Omental fat pad (tissue), 4 donors: ENCODE measurements around the gene LCN12. TPM values are rescaled to one million over a fixed set of nuclear protein-coding genes. Genes with fewer than 3 reads are reported as not detected.

Source experiments
- ATAC-seq: fragments of 150-250 bp; one replicate; pipeline ENCODE4 v1.9.1; 2016; ENCODE audit warnings: mild to moderate bottlenecking, moderate library complexity; ENCODE audit not compliant: low FRiP score
- DNase-seq: peaks from one replicate; pipeline ENCODE4 v3.0.0-alpha.2; 2019; ENCODE audit warnings: low spot score
- CTCF ChIP-seq, 3 donors: fragments of 450-650 bp; IDR thresholded peaks; one replicate each; pipeline ENCODE4 v1.5.1; 2016 to 2017; ENCODE audit warnings: antibody characterized with exemption in 3 of 3, mild to moderate bottlenecking in 3 of 3, moderate library complexity in 2 of 3
- total RNA-seq, 4 donors: library from RNA; depleted of rRNA; stranded (reverse); fragments of >200 nt; gene quantifications; one replicate each; pipeline ENCODE4 v1.1.0, GENCODE V29; 2016

The LCN12 gene
- total RNA-seq, 4 donors from 2014 or later = 0.46 TPM; not detected in 3

- no peak for ATAC-seq
- no peak for DNase-seq
- TF ChIP-seq CTCF (IDR thresholded peaks at IDR 0.05) = no peak
These were observed 12.9 kb downstream of the LCN12 start for GRCh38 chr9:136964833-136965422.

GRCh38 chr9:136965771-136966484, 13.9 kb downstream of the LCN12 start:
- TF ChIP-seq CTCF (IDR thresholded peaks at IDR 0.05) = no peak
- no peak for ATAC-seq

GRCh38 chr9:136968333-136969127, 16.5 kb downstream of the LCN12 start:
- ATAC-seq (no peak), DNase-seq (no peak)
- no peak for TF ChIP-seq CTCF (IDR thresholded peaks at IDR 0.05)

More at GRCh38 chr9:136965771-136966484, 13.9 kb downstream of the LCN12 start:
- DNase-seq = no peak

GRCh38 chr9:136969150-136969549, 17.1 kb downstream of the LCN12 start:
- TF ChIP-seq CTCF (IDR thresholded peaks at IDR 0.05) = no peak
- ATAC-seq = no peak
- no peak for DNase-seq

- DNase-seq (no peak), ATAC-seq (no peak)
- no peak for TF ChIP-seq CTCF (IDR thresholded peaks at IDR 0.05)
These were observed 17.7 kb downstream of the LCN12 start for GRCh38 chr9:136969774-136970173.

GRCh38 chr9:136970361-136970760, 18.3 kb downstream of the LCN12 start:
- DNase-seq (no peak), ATAC-seq (no peak)
- no peak for TF ChIP-seq CTCF (IDR thresholded peaks at IDR 0.05)
